NB4 (cell line): ENCODE data around the gene GMDS.

ENCODE experiments used
- CTCF ChIP-seq: IDR thresholded peaks from one replicate; pipeline ENCODE4 v1.5.1; 2012; ENCODE audit warnings: low read depth, low read length
- MAX ChIP-seq: IDR thresholded peaks from 2 replicates; pipeline ENCODE4 v1.6.1; 2011; ENCODE audit warnings: low read depth, low read length
- MYC ChIP-seq: IDR thresholded peaks from 2 replicates; pipeline ENCODE4 v1.6.1; 2011; ENCODE audit warnings: low read depth, low read length
- POLR2A ChIP-seq: IDR thresholded peaks from 2 replicates; pipeline ENCODE4 v1.6.1; 2011; ENCODE audit warnings: mild to moderate bottlenecking; ENCODE audit not compliant: insufficient read length; ENCODE audit errors: extremely low read depth

- no peak for TF ChIP-seq CTCF
- no peak for TF ChIP-seq POLR2A
- TF ChIP-seq MYC: no peak
- no peak for TF ChIP-seq MAX
Observed at GRCh38 chr6:2055143-2055542, 190.3 kb downstream of the GMDS start.
